DMS 273 (cell line): ENCODE data around the gene ACER2.
"Not testable (repeated sequence)": the region's sequence is repeated elsewhere in the genome, so short reads cannot be mapped to it uniquely, and the experiment has no call there.

Experiments
- DNase-seq: peaks from one replicate; lab custom pipeline; 2025; ENCODE audit not compliant: unreplicated experiment; lab: John Stamatoyannopoulos, UW

ACER2 gene

DNA sequence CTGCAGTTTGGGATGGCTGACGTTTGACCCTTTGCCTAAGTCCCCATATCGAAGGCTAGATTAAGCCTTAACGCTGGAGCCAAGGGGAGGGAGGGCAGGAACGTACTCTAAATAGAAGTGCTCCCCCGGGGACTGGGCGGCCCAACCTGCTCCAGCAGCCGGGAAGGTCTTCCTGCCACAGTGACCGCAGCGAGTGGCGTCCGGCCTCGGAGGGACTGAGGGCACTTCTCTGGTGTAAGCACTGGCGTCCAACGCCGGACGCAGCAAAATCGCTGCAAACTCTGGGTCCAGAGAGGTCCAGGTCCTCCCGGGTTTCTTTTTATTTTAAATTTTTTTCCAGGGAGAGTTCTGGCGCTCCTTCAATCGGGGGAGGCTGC, 505 bp upstream of the ACER2 start:
- peak; percentile 48 for DNase-seq

DNA sequence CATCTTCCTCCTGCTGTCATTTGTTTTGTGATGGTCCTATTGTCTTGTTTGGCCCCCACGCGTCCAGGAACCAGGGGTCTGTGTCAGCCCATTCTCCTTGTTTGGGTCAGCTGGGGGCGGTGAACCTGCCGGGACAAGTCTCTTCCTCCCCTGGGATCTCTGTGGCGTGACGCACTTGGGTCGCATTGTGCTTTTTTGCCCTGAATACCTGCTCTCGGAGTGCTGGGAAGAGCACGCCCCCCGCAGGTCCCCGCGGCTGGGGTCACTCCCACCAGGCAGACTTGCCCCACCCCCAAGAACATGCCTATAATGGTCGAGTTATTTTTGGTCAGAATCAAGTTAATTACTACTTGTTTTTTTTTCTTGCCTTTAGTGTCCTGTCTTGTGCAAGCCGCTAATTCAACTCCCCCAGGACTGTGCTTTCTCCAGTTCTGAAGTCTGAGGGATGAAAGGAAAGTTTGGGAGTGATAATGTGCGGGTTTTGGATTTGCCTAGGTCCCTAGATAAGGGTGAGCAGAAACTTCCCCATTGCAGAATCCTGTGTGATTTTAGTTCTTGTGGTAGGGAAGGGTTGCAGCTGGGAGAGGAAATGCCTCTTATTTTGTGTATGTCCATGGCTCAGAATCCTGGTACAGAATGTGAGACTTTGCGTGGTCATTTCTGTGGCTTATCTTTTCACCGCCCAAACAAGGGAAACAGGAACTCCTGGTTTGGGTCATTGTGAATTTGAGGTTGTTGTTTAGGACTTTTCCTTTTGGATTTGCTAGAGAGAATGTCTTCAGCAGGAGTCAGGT, 789 bp downstream of the ACER2 start:
- DNase-seq: no peak

DNA sequence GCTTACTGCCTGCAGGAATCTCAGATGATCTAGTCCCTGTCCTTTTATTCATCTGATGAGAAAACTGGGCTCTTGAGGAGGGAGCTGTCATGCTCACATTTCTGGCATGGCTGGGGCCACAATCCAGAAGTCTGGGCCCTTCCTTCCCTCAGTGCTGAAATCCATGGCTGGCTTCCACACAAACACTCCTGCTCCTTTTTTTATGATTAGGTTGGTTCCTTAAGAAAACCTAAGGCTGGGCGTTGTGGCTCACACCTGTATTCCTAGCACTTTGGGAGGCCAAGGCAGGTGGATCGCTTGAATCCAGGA, 1.3 kb downstream of the ACER2 start:
- no peak for DNase-seq

DNA sequence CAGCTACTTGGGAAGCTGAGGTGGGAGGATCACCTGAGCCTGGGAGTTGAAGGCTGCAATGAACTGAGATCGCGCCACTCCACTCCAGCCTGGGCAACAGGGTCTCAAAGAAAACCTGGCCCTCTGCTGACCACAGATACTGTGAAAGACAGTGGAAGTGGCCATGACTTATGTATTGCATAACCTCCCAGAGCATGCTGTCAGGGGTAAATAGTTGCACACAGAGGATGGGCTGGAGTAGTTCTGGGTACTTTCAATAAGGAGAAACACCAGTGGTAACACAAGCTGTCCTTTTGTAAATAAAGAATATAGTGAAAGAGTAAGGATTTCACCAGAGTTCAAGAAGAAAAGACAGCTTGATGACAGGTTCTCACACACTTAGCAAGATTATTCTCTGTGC, 1.8 kb downstream of the ACER2 start:
- no peak for DNase-seq

DNA sequence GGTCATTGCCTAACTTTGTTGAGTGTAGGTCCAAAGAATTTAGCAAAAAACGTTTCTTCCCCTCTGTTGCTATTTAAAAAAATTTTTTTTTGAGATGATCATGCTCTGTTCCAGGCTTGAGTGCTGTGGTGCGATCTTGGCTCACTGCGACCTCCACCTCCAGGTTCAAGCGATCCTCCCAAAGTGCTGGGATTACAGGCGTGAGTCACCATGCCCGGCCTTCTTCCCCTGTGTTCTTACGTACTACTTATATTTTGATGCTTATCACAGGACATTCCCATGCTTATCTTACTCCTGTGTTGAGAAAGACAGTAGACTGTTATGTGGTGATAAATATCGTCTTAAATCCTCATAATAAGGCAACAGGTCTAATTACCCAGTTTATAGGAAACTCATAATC, 2.5 kb downstream of the ACER2 start:
- no peak for DNase-seq

DNA sequence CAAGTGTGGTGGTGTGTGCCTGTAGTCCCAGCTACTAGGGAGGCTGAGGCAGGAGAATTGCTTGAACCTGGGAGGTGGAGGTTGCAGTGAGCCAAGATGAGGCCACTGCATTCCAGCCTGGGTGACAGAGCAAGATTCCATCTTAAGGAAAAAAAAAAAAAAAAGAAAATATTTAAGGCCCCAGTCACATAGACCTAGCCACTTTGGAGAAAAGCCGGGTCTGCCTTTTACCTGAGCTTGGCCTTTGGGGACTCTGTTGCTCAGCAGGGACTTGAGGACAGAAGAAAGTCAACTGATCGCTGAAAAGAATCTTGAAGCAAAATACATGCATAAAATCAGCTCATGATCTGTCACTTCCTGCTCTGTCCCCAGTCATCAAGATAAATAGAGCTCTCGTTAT, 4.6 kb downstream of the ACER2 start:
- DNase-seq: not testable (repeated sequence)

DNA sequence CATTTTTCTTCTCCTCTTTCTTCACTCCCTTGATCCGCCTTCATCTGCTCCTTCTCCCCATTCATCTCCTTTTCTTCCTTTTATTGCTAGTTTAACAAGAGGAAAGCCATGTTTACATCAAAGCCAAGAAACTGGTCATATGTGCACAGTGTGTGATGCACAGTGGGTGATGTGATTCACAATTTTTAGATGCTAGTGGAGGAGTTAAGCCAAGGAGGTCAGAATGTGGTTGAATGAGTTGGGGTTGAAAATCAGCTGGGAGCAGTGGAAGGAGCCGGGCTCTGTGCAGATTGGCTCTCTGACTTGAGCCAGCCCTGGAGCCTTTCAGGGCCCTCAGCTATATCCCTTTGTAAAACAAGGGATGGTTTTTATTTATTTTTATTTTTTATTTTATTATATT, 7.3 kb downstream of the ACER2 start:
- DNase-seq: no peak

DNA sequence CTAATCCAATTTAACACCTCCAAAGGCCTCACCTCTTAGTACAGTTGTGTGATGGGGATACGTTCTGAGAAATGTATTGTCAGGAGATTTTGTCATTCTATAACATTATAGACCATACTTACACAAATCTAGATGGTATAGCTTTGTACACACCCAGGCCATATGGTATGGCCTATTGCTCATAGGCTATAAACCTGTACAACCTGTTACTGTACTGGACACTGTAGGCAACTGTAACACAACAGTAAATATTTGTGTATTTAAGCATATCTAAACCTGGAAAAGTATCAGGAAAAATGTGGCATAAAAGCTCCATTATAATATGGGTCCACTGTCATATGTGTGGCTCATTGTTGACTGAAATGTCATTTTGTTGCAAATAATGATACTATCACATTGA, 12.1 kb downstream of the ACER2 start:
- no peak for DNase-seq

DNA sequence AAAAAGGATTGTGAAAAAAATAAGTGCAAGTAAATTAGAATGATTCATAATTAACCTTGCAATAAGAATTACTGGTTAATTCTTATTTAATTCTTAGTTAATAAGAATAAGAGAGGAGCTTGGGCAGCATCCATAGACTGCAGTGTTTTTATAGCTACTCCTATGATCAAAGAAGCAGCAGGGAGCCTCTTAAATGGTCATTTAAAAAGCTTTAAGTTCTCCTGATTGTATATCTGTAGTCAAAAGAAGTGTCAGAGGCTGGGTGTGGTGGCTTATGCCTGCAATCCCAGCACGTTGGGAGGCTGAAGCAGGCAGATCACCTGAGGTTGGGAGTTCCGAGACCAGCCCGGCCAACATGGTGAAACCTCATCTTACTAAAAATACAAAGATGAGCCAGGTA, 14.4 kb downstream of the ACER2 start:
- DNase-seq: no peak

DNA sequence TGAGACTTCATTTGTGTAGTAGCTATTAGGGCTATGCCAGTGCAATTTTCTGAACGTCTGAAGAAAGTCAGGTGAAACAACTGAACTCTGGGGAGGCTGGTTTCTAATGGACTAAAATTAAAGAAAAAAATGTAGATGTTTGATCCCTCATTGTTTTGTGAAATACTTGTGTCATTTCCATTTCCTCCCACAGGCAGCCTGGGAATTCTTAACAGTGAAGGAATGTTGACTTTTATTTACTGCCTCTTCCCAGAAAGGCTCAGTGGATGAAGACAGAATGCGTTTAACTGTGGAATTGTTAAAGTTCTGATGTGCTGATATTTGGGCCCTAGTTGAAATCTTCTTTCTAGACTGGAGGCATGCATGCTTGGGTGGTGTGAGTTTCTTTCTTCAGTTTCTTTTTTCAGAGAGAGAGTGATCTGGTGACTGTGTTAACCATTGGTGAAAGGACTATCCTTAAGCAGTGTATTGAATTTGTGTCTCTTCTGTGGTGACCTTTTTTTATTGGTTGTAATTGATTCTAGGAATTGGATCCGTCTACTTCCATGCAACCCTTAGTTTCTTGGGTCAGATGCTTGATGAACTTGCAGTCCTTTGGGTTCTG, 15.5 kb downstream of the ACER2 start:
- DNase-seq: no peak

DNA sequence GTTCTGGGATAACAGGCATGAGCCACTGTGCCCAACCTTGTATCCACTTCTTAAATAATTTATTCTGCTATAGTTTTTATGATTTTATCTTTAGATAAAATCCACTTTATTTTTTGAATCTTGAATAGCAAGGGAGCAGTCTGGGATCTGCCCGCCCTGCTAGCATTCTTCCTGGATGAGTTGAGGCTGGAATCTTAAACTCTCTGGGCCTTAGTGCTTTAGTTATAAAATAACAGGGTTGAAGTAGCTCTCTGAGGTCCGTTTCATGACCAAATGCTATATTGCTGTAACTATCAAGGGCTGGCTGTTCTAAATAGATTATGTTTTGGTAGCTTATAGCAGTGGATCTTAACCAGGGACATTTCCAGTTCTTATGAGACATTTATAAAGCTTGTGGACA, 20.8 kb downstream of the ACER2 start:
- DNase-seq: no peak

DNA sequence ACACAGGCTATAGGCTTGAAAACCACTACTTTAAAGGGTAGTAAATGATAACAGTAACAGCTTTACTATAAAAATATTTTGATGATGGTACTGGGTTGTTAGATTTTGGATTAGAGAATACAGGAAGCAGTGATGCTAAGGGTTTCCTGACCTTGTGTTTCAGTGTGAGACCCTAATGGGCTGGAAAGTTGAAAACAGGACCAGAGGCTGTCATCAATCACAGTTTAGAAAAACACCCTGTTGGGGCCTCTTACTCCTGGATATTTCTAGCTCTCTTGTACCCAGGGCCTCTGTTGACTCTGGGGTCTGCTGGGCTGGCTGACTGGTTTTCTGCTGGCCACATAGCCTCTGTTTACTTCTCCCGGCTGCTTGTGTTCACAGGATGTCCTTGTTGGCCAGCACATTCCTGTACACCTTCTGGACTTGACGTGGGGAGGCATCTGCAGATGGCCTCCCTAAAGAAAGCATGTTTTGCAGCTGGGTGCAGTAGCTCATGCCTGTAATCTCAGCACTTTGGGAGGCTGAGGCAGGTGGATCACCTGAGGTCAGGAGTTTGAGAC, 21.5 kb downstream of the ACER2 start:
- no peak for DNase-seq

DNA sequence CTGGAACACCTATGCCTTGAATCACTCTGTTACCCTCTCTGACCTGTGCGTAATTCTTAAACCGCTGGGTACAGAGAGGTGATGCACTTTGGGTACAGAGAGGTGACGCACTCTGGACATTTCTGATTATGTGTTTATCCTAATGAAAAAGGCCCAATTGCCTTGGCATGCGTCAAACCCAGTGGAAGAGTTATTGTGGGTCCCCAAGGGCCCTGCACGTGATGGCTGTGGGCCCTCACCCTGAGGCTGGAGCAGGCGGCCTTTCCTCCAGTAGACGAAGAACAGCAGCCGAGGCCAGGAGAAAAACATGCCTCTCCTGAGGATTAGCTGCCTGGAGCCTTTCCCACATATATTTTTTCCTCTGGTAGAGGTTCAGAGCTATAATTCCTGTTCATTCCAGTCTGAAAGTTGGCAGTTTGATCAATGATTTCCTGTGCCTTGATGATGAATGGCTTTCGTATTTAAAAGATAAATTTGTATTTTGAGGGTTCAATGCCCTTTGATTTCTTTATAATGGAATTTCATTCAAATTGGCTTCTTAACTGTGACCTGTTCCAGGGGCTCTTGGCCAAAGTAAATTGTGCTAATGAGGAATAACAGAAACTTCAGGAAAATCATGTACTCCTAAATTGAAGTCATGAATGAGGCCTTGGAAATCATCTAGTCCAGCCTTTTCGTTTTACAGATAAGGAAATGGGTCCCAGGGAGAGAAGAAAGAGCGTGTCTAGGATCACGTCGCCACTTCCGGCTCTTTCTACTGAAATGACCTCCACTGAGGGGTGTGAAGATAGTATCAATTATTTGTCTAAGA, 22.8 kb downstream of the ACER2 start:
- no peak for DNase-seq

DNA sequence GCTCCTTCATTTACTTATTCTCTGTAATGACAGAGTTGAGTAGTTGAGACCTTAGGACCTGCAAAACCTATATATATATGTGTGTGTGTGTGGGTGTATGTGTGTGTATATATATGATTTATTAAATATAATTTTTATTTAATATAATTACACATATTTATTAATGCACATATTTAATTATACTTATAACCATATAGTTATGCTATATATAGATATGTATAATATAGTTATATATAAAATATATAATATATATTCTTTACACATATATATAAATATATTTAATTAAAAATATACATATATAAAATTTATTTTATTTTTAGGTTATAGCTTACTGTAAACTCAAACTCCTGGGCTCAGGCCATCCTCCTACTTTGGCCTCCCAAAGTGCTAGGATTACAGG, 23.7 kb downstream of the ACER2 start:
- DNase-seq: no peak

DNA sequence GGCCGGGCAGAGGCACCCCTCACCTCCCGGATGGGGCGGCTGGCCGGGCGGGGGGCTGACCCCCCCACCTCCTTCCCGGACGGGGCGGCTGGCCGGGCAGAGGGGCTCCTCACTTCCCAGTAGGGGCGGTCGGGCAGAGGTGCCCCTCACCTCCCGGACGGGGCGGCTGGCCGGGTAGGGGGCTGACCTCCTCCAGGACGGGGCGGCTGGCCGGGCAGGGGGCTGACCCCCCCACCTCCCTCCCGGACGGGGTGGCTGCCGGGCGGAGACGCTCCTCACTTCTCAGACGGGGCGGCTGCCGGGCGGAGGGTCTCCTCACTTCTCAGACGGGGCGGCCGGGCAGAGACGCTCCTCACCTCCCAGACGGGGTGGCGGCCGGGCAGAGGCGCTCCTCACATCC, 24.9 kb downstream of the ACER2 start:
- not testable (repeated sequence) for DNase-seq

DNA sequence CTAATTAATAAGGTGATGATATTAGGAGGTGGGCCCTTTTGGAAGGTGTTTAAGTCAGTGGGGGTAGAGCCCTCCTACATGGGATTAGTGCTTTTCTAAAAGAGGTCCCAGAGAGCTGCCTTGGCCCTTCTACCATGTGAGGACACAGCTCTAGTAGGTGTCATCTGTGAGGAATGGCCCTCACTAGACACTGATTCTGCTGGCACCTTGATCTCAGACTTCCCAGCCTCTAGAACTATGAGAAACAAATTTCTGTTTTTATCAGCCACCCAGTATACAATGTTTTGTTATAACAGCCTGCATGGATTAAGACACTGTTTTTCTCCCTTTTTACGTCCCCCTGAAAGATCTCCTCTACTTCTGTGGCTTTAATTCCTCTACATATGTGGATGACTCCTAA, 31.6 kb downstream of the ACER2 start:
- DNase-seq: no peak

DNA sequence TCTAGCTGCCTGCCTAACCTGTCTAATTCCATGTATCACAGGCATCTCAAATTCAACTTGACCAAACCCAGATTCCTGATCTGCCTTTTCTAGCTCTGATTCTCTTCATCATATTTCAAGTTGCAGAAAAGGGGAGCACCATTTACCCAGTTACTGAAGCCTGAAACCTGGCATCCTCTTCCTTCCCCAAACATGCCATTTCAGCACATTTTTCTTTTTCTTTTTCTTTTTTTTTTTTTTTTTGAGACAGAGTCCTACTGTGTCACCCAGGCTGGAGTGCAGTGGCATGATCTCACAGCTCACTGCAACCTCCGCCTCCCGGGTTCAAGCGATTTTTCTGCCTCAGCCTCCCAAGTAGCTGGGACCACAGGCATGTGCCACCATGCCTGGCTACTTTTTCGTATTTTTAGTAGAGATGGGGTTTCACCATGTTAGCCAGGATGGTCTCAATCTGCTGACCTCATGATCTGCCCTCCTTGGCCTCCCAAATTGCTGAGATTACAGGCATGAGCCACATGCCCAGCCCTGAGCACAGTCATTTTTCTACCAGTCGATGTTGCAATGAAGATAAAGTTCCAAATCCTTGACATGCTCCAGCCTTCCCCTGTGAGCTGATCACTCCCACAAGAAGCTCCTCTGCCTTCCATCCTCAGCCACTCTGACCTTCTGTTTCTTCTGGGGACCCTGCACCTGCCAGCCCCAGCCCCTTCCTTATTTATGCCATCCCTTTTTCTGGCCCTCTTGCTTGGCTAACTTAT, 32.2 kb downstream of the ACER2 start:
- DNase-seq: no peak

DNA sequence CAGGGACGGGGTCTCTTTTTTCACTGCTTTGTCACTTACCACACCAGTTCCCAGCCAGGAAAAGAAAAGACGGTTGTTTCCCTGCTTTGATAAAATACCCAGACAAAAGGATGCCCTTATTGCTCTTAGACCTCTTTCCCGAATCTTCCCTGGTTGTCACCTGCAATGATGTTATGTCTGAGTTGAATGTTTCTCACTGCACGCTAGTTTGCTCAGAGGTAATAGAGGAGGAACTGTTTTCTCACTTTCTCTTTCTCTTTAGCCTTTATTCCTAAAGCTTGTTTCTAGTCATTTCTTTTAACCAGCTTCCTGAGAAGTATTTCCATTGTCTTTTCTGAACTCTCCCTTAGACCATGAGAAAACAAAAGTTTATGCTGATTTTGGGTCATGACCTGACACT, 32.9 kb downstream of the ACER2 start:
- no peak for DNase-seq

DNA sequence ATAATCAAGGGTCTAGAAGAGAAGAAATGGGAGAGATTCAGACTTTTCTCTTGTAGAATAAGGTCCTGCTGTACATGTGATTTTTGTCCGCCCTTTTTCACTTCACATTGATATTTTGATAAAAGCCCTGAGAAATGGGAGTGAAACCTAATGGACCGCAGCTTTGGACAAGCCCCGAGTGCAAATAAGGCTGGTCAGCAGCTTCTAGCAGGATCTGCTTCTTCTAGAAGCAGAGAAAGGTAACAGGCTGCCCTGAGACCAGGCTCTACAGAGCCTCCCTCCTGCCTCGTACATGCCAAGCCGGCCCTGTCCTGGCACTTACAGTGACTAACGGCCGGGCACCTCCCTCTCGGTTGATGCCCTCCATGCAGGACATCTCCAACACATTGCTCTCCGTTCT, 33.4 kb downstream of the ACER2 start:
- DNase-seq: no peak

DNA sequence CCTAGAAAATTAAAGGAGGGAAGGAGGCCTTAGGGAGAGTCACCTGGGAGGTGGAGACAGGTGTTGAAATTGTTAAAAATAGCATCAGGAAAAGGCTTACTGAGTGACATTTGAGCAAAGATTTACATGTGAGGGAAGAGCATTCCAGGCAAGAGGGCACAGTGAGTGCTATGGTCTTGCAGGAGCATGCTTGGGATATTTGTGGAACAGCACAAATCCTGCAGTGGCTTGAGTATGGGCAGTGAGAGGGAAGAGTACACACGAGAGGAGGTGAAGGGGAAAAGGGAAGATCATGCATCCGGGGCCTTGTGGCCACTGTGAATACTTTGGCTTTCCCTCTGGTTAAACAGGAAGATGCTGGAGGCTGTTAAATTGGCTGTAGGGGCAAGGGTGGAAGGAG, 36.6 kb downstream of the ACER2 start:
- DNase-seq: no peak

DNA sequence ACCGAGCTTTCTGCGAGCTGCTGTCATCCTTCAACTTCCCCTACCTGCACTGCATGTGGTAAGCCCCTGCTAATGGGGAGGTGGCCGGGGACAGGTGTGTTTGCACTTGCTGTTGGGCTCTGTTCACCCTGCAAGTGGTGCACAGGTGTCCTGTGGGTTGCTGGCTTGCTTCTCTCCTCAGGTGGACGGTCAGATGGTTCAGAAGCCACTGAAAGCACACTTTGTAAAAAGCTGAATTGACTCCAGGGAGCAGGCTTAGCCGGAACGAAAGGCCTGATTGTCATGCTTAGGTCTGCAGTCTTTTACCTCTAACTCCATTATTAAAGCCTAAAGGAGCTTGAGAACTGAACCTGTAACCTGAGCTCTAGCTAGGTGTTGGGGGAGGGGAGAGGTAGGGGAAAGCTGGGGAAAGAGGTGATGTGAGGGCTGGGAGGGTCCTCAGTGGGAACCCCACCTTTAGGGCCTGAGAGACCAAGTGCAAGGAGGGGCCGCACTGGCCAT, 37.6 kb downstream of the ACER2 start:
- DNase-seq: no peak
